Calu3 (cell line): Measurements from ENCODE around the gene BATF2. TPM values are rescaled to one million over a fixed set of nuclear protein-coding genes. Genes with fewer than 3 reads are reported as not detected.

Source experiments
- BruUV-seq: library from RNA; stranded (reverse); fragments of 400-500 nt; replicated peaks from 2 replicates; lab custom pipeline; 2021; lab: Mats Ljungman, UMichigan
- CTCF ChIA-PET: fragments of 300-600 bp; sonication (Branson Sonifier 250); formaldehyde crosslinking; loops from one replicate; lab custom pipeline; 2022; ENCODE audit warnings: antibody characterized with exemption; lab: Charles Lee
- DNase-seq: peaks from one replicate; pipeline ENCODE4 v3.0.0; 2022
- H3K27ac Mint-ChIP-seq: one replicate; pipeline ENCODE4 v1.8.0; 2022; ENCODE audit warnings: mixed read lengths; ENCODE audit not compliant: unreplicated experiment
- H3K27me3 Mint-ChIP-seq: one replicate; pipeline ENCODE4 v1.8.0; 2022; ENCODE audit warnings: mixed read lengths; ENCODE audit not compliant: unreplicated experiment
- H3K36me3 Mint-ChIP-seq: one replicate; pipeline ENCODE4 v1.8.0; 2022; ENCODE audit warnings: mild to moderate bottlenecking, moderate library complexity, mixed read lengths; ENCODE audit not compliant: insufficient read depth, unreplicated experiment
- H3K4me1 Mint-ChIP-seq: one replicate; pipeline ENCODE4 v1.8.0; 2022; ENCODE audit warnings: mild to moderate bottlenecking, low read depth, mixed read lengths; ENCODE audit not compliant: unreplicated experiment
- H3K4me3 Mint-ChIP-seq: one replicate; pipeline ENCODE4 v1.8.0; 2022; ENCODE audit warnings: mild to moderate bottlenecking, low read depth, moderate library complexity, mixed read lengths; ENCODE audit not compliant: unreplicated experiment
- H3K9me3 Mint-ChIP-seq: one replicate; pipeline ENCODE4 v1.8.0; 2022; ENCODE audit warnings: low read depth, mixed read lengths; ENCODE audit not compliant: unreplicated experiment
- CTCF ChIP-seq: fragments of 200-600 bp; IDR thresholded peaks from one replicate; pipeline ENCODE4 v1.8.0; 2022; ENCODE audit warnings: antibody characterized with exemption; ENCODE audit not compliant: unreplicated experiment
- intact Hi-C: fragments of 100-400 bp; cut with micrococcal nuclease; formaldehyde crosslinking; loops from one replicate; pipeline ENCODE4 v1.10.0; 2022; ENCODE audit not compliant: unreplicated experiment
- total RNA-seq: library from RNA; stranded (reverse); gene quantifications from 2 replicates; pipeline ENCODE4 v1.2.3, GENCODE V29; 2022

The BATF2 gene
- total RNA-seq, 1 experiment from 2014 or later = 4.5 TPM

DNA sequence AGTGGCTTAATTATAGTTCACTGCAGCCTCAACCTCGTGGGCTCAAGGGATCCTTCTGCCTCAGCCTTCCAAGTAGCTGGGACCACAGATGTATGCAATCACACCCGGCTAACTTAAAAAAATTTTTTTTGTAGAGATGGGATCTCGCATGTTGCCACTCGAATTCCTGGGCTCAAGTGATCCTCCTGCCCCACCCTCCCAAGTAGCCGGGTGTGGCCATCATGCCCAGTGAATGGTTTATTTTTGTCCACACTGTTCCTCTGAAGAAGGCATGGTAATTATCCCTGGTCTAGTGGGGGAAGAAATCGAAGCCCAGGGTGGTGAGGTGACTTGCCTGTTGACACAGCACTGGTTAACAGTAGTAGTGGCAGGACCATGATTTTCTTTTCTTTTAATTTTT is 46.1 kb upstream of the BATF2 start:
- H3K36me3 Mint-ChIP-seq = peaks cover 37% of the 10 kb centered on the region
- no TSS peak for BruUV-seq
- H3K4me1 Mint-ChIP-seq = no peaks in the 10 kb centered on the region
- CTCF ChIA-PET = interaction anchor here (0.6 kb wide), 1 partner anchor 1437 kb away, joined by 5 read pairs; no protein-coding TSS in a partner anchor
- H3K27ac Mint-ChIP-seq = no peak overlapping the region
- TF ChIP-seq CTCF = no peak
- H3K9me3 Mint-ChIP-seq = no peaks in the 10 kb centered on the region
- H3K27me3 Mint-ChIP-seq = no peaks in the 10 kb centered on the region
- peak overlapping the region; percentile 75 for H3K4me3 Mint-ChIP-seq
- DNase-seq = no peak
- intact Hi-C loops = no loop called here

DNA sequence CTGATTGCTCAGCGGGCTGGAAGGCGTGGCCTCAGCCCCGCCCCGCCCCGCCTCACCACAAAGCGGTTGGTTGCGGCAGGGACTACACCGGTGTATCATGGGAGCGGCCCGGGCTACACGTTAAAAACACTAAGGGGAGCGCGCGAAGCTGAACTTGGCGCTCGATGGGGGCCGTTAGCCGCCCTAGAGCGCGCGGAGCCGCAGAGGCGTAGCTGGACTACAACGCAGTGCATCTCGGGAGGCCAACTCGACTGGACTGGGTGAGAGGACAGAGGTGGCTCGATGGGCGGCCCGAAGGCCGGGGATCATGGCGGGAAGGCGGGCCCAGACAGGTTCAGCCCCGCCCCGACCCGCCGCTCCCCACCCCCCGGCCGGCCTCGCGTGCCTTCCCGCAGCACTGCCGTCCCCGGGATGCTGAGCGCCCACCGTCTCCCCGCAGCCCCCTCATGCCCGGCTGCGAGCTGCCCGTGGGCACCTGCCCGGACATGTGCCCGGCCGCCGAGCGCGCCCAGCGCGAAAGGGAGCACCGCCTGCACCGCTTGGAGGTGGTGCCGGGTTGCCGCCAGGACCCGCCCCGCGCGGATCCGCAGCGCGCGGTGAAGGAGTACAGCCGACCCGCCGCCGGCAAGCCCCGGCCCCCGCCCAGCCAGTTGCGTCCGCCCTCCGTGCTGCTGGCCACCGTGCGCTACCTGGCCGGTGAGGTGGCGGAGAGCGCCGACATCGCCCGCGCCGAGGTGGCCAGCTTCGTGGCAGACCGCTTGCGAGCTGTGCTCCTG is 44.3 kb upstream of the BATF2 start, which contains the start of gene SAC3D1:
Gene SAC3D1 (plus strand): TSS at position 364 of the 776 bp plus-strand sequence. CDS start 83 bp downstream, at position 447.
- no peaks in the 10 kb centered on the region for H3K27me3 Mint-ChIP-seq
- no peak for TF ChIP-seq CTCF
- DNase-seq = peak; percentile 94
- peaks cover 37% of the 10 kb centered on the region for H3K36me3 Mint-ChIP-seq
- BruUV-seq = no TSS peak
- no peaks in the 10 kb centered on the region for H3K9me3 Mint-ChIP-seq
- no peaks in the 10 kb centered on the region for H3K4me1 Mint-ChIP-seq
- H3K27ac Mint-ChIP-seq = peak within 1 kb of the TSS; percentile 43
- intact Hi-C loops = no loop called here
- H3K4me3 Mint-ChIP-seq = peak within 1 kb of the TSS; percentile 75
- CTCF ChIA-PET = interaction anchor here (0.7 to 1.2 kb wide), 5 partner anchors 22 to 247 kb away, joined by 3 to 5 read pairs (median 3); partner anchors contain the start of genes FAU and MRPL49

- Mint-ChIP-seq H3K9me3 (no peaks in the 10 kb centered on the region), H3K4me3 (peak overlapping the region; percentile 75), H3K27me3 (no peaks in the 10 kb centered on the region), H3K27ac (peak overlapping the region; percentile 43), H3K36me3 (peaks cover 37% of the 10 kb centered on the region), H3K4me1 (no peaks in the 10 kb centered on the region)
- no peak for TF ChIP-seq CTCF
- intact Hi-C loops = no loop called here
- no peak for DNase-seq
- no TSS peak for BruUV-seq
- CTCF ChIA-PET = interaction anchor here (1.1 to 1.2 kb wide), 3 partner anchors 22 to 82 kb away, joined by 3 to 5 read pairs (median 3); partner anchors contain the start of genes FAU and MRPL49
Measured at GRCh38 chr11:65040520-65040846, 43.7 kb upstream of the BATF2 start.

DNA sequence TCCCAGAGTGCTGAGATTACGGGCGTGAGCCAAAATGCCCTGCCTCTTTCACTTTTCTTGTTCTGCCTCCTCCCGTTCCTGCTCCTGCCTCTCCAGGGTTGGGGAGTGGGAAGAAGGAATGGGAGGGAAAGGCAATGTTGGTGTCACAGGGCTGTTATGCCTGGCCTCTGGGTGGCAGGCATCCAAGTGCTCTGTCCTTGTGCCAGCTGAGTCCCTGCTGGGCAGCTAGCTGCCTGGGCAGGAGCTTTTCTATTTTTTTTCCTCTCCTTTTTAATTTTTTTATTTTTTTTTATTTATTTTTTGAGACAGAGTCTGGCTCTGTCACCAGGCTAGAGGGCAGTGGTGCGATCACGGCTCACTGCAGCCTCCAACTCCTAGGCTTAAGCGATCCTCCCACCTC is 40.2 kb upstream of the BATF2 start:
- intact Hi-C loops = no loop called here
- H3K4me1 Mint-ChIP-seq = no peaks in the 10 kb centered on the region
- no peaks in the 10 kb centered on the region for H3K9me3 Mint-ChIP-seq
- DNase-seq = no peak
- H3K27ac Mint-ChIP-seq = no peak overlapping the region
- CTCF ChIA-PET = no interaction called here
- TF ChIP-seq CTCF = no peak
- H3K27me3 Mint-ChIP-seq = no peaks in the 10 kb centered on the region
- BruUV-seq = no TSS peak
- H3K36me3 Mint-ChIP-seq = peaks cover 22% of the 10 kb centered on the region
- no peak overlapping the region for H3K4me3 Mint-ChIP-seq
